DOHH2 (cell line): ENCODE data around the gene DIP2B.

Experiments used
- H3F3A ChIP-seq: fragments of 200-600 bp; sonication (generic), shearing (Covaris generic); 2 replicates; pipeline ENCODE4 v1.6.0; 2016; ENCODE audit warnings: antibody characterized with exemption, mild to moderate bottlenecking; ENCODE audit not compliant: control insufficient read depth, insufficient read depth
- H3K27ac ChIP-seq: fragments of 200-600 bp; sonication (generic); 2 replicates; pipeline ENCODE4 v1.5.1; 2014; ENCODE audit warnings: low read depth, mild to moderate bottlenecking, low read length, moderate library complexity
- H3K27me3 ChIP-seq: fragments of 200-600 bp; sonication (generic); 2 replicates; pipeline ENCODE4 v1.6.1; 2014; ENCODE audit warnings: mild to moderate bottlenecking, low read length, mixed read lengths; ENCODE audit not compliant: control insufficient read depth
- H3K36me3 ChIP-seq: fragments of 200-600 bp; sonication (generic); 2 replicates; pipeline ENCODE4 v1.6.1; 2014; ENCODE audit warnings: mild to moderate bottlenecking, low read length, moderate library complexity, mixed read lengths; ENCODE audit not compliant: control insufficient read depth
- H3K4me1 ChIP-seq: fragments of 200-600 bp; sonication (generic); 2 replicates; pipeline ENCODE4 v1.6.1; 2014; ENCODE audit warnings: mild to moderate bottlenecking, low read length, mixed read lengths; ENCODE audit not compliant: control insufficient read depth
- H3K4me2 ChIP-seq: fragments of 200-600 bp; sonication (generic); 2 replicates; pipeline ENCODE4 v1.6.0; 2014; ENCODE audit warnings: mild to moderate bottlenecking, low read length, moderate library complexity
- H3K4me3 ChIP-seq: fragments of 200-600 bp; sonication (generic); 2 replicates; pipeline ENCODE4 v1.5.1; 2014; ENCODE audit warnings: mild to moderate bottlenecking, low read length, mixed read lengths
- H3K79me2 ChIP-seq: fragments of 200-600 bp; sonication (generic); 2 replicates; pipeline ENCODE4 v1.6.1; 2014; ENCODE audit warnings: mild to moderate bottlenecking, low read length, mixed read lengths; ENCODE audit not compliant: control insufficient read depth
- H3K9me2 ChIP-seq: fragments of 200-600 bp; sonication (generic); replicated peaks from 2 replicates; pipeline ENCODE4 v1.6.1; 2014; ENCODE audit warnings: mild to moderate bottlenecking, low read length, mixed read lengths; ENCODE audit not compliant: control insufficient read depth
- H3K9me3 ChIP-seq: fragments of 200-600 bp; sonication (generic); 2 replicates; pipeline ENCODE4 v1.6.1; 2014; ENCODE audit warnings: antibody characterized with exemption, low read length, mixed read lengths; ENCODE audit not compliant: control insufficient read depth, insufficient read depth
- H4K20me1 ChIP-seq: fragments of 200-600 bp; sonication (generic); 2 replicates; pipeline ENCODE4 v1.6.0; 2014; ENCODE audit warnings: low read depth, mild to moderate bottlenecking, antibody characterized with exemption, low read length, moderate library complexity; ENCODE audit not compliant: control insufficient read depth, insufficient read depth
- CTCF ChIP-seq: fragments of 200-600 bp; sonication (generic); IDR thresholded peaks from one replicate; pipeline ENCODE4 v1.5.1; 2014; ENCODE audit warnings: antibody characterized with exemption, mild to moderate bottlenecking, low read depth, low read length; ENCODE audit not compliant: poor library complexity, severe bottlenecking
- EZH2phosphoT487 ChIP-seq: fragments of 200-600 bp; sonication (generic); IDR thresholded peaks from 2 replicates; pipeline ENCODE4 v1.6.1; 2017; ENCODE audit warnings: borderline replicate concordance, mild to moderate bottlenecking, antibody characterized with exemption, low read length, moderate library complexity, mixed read lengths

DIP2B gene

DNA sequence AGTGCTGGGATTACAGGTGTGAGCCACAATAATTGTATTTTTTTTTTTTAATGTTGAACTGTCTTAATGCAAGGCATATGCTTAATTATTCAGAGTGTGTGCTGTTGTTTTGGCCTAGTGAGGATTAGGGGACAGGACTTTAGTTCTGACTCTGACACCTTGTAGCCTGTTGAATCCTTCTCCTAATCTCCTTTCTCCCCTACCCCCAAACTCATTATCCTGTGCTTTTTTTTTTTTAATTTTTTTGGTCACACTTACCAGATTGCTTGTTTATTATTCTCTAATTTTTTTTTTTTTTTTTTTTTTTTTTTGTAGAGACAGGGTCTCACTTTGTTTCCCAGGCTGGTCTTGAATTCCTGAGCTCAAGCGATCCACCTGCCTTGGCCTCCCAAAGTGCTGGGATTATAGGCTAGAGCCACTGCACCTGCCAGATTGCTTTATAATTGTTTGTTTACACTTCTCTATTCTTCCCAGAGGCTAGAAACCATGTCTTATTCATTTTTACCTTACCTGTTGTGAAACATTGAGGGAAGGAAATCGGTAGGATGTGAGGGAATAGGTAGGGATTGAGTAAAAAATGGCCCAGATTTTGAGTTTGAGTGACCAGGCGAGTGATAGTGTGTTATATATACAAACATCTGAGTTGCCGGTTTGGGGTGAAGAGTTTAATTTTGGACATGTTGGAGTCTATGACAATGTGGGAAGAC lies 32.2 kb downstream of the DIP2B start:
- Histone ChIP-seq H3F3A (no peaks in the 10 kb centered on the region), H3K4me2 (no peak overlapping the region), H3K9me3 (no peaks in the 10 kb centered on the region), H3K27me3 (no peaks in the 10 kb centered on the region), H3K4me1 (no peaks in the 10 kb centered on the region), H3K36me3 (no peaks in the 10 kb centered on the region), H3K79me2 (peaks cover 10% of the 10 kb centered on the region), H4K20me1 (0 out of 2 replicates have a peak, but pooled peaks cover 3% of the 10 kb centered on the region), H3K9me2 (no peaks in the 10 kb centered on the region), H3K27ac (no peak overlapping the region), H3K4me3 (no peak overlapping the region)
- TF ChIP-seq CTCF (no peak), EZH2phosphoT487 (no peak)

- Histone ChIP-seq H3K27me3 (no peaks in the 10 kb centered on the region), H3K4me2 (no peak overlapping the region), H3K4me1 (no peaks in the 10 kb centered on the region), H4K20me1 (0 out of 2 replicates have a peak, but pooled peaks cover 3% of the 10 kb centered on the region), H3K9me3 (no peaks in the 10 kb centered on the region), H3K9me2 (no peaks in the 10 kb centered on the region), H3F3A (no peaks in the 10 kb centered on the region), H3K4me3 (no peak overlapping the region), H3K27ac (no peak overlapping the region), H3K36me3 (no peaks in the 10 kb centered on the region), H3K79me2 (peaks cover 10% of the 10 kb centered on the region)
- TF ChIP-seq EZH2phosphoT487 (no peak), CTCF (no peak)
These were observed 32.7 kb downstream of the DIP2B start for GRCh38 chr12:50537538-50537919.

GRCh38 chr12:50538182-50538581 lies 33.4 kb downstream of the DIP2B start:
- H3K9me2 ChIP-seq: no peaks in the 10 kb centered on the region
- H4K20me1 ChIP-seq: 0 out of 2 replicates have a peak, but pooled peaks cover 3% of the 10 kb centered on the region
- no peaks in the 10 kb centered on the region for H3K4me1 ChIP-seq
- no peaks in the 10 kb centered on the region for H3F3A ChIP-seq
- no peaks in the 10 kb centered on the region for H3K36me3 ChIP-seq
- no peak overlapping the region for H3K27ac ChIP-seq
- H3K9me3 ChIP-seq: no peaks in the 10 kb centered on the region
- H3K27me3 ChIP-seq: no peaks in the 10 kb centered on the region
- no peak for TF ChIP-seq CTCF
- TF ChIP-seq EZH2phosphoT487: no peak
- H3K4me2 ChIP-seq: no peak overlapping the region
- H3K79me2 ChIP-seq: peaks cover 8% of the 10 kb centered on the region
- no peak overlapping the region for H3K4me3 ChIP-seq
